Sigmoid colon (tissue), 4 donors: ENCODE data around the gene FBXO17.

ENCODE experiments used
- POLR2A ChIP-seq, 2 donors: fragments of 450-650 bp; IDR thresholded peaks; one replicate each; pipeline ENCODE4 v1.6.1; 2016; ENCODE audit warnings: antibody characterized with exemption in 2 of 2, mild to moderate bottlenecking in 2 of 2, moderate library complexity in 2 of 2
- POLR2AphosphoS5 ChIP-seq, 4 donors: sonication (generic); formaldehyde crosslinking; IDR thresholded peaks; one replicate each; pipeline ENCODE4 v1.6.1; 2017; ENCODE audit warnings: antibody characterized with exemption in 4 of 4
- TF ChIP-seq, protein P1 (sequence below), 4 experiments: fragments of 450-650 bp in 3 of 4; fragments of 200-600 bp in 1 of 4; IDR thresholded peaks; one replicate each; pipeline ENCODE4 v1.5.1; 2016 to 2019; ENCODE audit warnings: antibody characterized with exemption in 4 of 4, mild to moderate bottlenecking in 3 of 4, moderate library complexity in 2 of 4

DNA sequence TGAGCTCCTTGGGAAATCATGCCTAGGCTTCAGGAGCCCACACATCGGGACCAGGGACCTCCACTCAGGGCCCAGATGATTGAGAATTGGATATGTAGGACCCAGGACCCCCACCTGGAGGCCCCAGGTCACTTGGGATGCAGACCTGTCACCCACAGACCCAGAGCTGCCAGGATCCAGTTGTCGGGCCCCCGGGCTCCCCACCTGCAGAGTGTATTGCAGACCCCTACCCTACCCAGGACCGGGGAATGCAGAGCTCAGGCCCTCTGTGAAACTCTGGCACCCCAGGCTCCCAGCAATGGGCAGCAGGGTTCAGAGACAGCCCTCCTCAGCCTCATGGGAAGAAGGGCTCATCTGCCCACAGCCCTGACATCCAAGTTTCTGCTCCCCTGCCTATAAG is 69.9 kb downstream of the FBXO17 start:
- TF ChIP-seq, protein P1, sequence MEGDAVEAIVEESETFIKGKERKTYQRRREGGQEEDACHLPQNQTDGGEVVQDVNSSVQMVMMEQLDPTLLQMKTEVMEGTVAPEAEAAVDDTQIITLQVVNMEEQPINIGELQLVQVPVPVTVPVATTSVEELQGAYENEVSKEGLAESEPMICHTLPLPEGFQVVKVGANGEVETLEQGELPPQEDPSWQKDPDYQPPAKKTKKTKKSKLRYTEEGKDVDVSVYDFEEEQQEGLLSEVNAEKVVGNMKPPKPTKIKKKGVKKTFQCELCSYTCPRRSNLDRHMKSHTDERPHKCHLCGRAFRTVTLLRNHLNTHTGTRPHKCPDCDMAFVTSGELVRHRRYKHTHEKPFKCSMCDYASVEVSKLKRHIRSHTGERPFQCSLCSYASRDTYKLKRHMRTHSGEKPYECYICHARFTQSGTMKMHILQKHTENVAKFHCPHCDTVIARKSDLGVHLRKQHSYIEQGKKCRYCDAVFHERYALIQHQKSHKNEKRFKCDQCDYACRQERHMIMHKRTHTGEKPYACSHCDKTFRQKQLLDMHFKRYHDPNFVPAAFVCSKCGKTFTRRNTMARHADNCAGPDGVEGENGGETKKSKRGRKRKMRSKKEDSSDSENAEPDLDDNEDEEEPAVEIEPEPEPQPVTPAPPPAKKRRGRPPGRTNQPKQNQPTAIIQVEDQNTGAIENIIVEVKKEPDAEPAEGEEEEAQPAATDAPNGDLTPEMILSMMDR (IDR thresholded peaks at IDR 0.05) = no peak
- TF ChIP-seq POLR2AphosphoS5 (IDR thresholded peaks at IDR 0.05) (no peak), POLR2A (IDR thresholded peaks at IDR 0.05) (no peak)
